HepG2 (cell line): Measurements from ENCODE around the gene CRIP1. TPM values are rescaled to one million over a fixed set of nuclear protein-coding genes. Genes with fewer than 3 reads are reported as not detected.
A peak's percentile ranks its signal among the peaks of the same experiment; 100 is the strongest.

Experiments
- BCL6 ChIP-seq: IDR thresholded peaks from 2 replicates; pipeline ENCODE4 v1.6.1; 2016; ENCODE audit warnings: missing genetic modification reagents, missing compliant biosample characterization
- CREM ChIP-seq, 2 experiments: sonication (generic) in 1 of 2; formaldehyde crosslinking in 1 of 2; IDR thresholded peaks; 2 replicates each; pipeline versions ENCODE4 v1.4.0 to v1.6.1; 2016 to 2020; ENCODE audit warnings: antibody characterized with exemption in 1 of 2, mild to moderate bottlenecking in 1 of 2, missing genetic modification reagents in 1 of 2
- ERF ChIP-seq: IDR thresholded peaks from 2 replicates; pipeline ENCODE4 v1.6.1; 2018; ENCODE audit warnings: missing biosample characterization, missing genetic modification reagents
- HOXA9 ChIP-seq: sonication (generic); formaldehyde crosslinking; IDR thresholded peaks from 2 replicates; pipeline ENCODE4 v1.8.1; 2022; ENCODE audit warnings: missing genetic modification reagents, mild to moderate bottlenecking, moderate library complexity, borderline replicate concordance
- KLF12 ChIP-seq: sonication (generic); formaldehyde crosslinking; IDR thresholded peaks from 2 replicates; pipeline ENCODE4 v1.4.0; 2020; ENCODE audit warnings: missing genetic modification reagents, borderline replicate concordance
- MXD4 ChIP-seq: IDR thresholded peaks from 2 replicates; pipeline ENCODE4 v1.6.1; 2016; ENCODE audit warnings: mild to moderate bottlenecking, missing biosample characterization, missing genetic modification reagents
- NFE2 ChIP-seq: sonication (generic); formaldehyde crosslinking; IDR thresholded peaks from 2 replicates; pipeline ENCODE4 v1.4.0; 2020; ENCODE audit warnings: missing genetic modification reagents
- NR2F6 ChIP-seq, 2 experiments: IDR thresholded peaks; 2 replicates each; pipeline ENCODE4 v1.6.1; 2016; ENCODE audit warnings: antibody characterized with exemption in 1 of 2, mild to moderate bottlenecking in 1 of 2
- PAX8 ChIP-seq: sonication (generic); formaldehyde crosslinking; IDR thresholded peaks from 2 replicates; pipeline ENCODE4 v1.8.0; 2022; ENCODE audit warnings: mild to moderate bottlenecking, missing genetic modification reagents, borderline replicate concordance
- RFX5 ChIP-seq: IDR thresholded peaks from 2 replicates; pipeline ENCODE4 v1.6.1; 2011; ENCODE audit warnings: low read depth, low read length, improper control_type of control experiment
- SIX4 ChIP-seq: sonication (generic); formaldehyde crosslinking; IDR thresholded peaks from 2 replicates; pipeline ENCODE4 v1.4.0; 2020; ENCODE audit warnings: missing genetic modification reagents
- TBP ChIP-seq: sonication (generic); formaldehyde crosslinking; IDR thresholded peaks from 2 replicates; pipeline ENCODE4 v1.5.0; 2020; ENCODE audit warnings: missing genetic modification reagents
- YY1 ChIP-seq: IDR thresholded peaks from 2 replicates; pipeline ENCODE4 v1.6.1; 2011; ENCODE audit warnings: low read length, low read depth, moderate library complexity, mild to moderate bottlenecking; ENCODE audit not compliant: insufficient read depth, insufficient replicate concordance
- ZNF180 ChIP-seq: sonication (generic); formaldehyde crosslinking; IDR thresholded peaks from 2 replicates; pipeline ENCODE4 v1.4.0; 2020; ENCODE audit warnings: low read depth, missing genetic modification reagents, borderline replicate concordance
- ZNF557 ChIP-seq: sonication (generic); formaldehyde crosslinking; IDR thresholded peaks from 2 replicates; pipeline ENCODE4 v1.4.0; 2020; ENCODE audit warnings: missing genetic modification reagents
- ZNF614 ChIP-seq: IDR thresholded peaks from 2 replicates; pipeline ENCODE4 v1.6.1; 2018; ENCODE audit warnings: missing biosample characterization, missing genetic modification reagents, inconsistent platforms, borderline replicate concordance
- ZNF776 ChIP-seq: sonication (generic); formaldehyde crosslinking; IDR thresholded peaks from 2 replicates; pipeline ENCODE4 v1.4.0; 2020; ENCODE audit warnings: mild to moderate bottlenecking, missing genetic modification reagents
- ZNF788 ChIP-seq: sonication (generic); formaldehyde crosslinking; IDR thresholded peaks from 2 replicates; pipeline ENCODE4 v1.5.0; 2020; ENCODE audit warnings: mild to moderate bottlenecking, missing genetic modification reagents, borderline replicate concordance
- ZNF878 ChIP-seq: sonication (generic); formaldehyde crosslinking; IDR thresholded peaks from 2 replicates; pipeline ENCODE4 v1.8.1; 2023; ENCODE audit warnings: mild to moderate bottlenecking, missing genetic modification reagents, moderate library complexity
- polyA plus RNA-seq, 8 experiments: library from polyadenylated mRNA; depleted of rRNA in 3 of 8; stranded (reverse) in 7 of 8; unstranded in 1 of 8; fragments of >200 nt; fragmentation: Illumina TruSeq in 4 of 8; extraction: Trizol in 4 of 8; gene quantifications; 2 replicates each; pipeline versions ENCODE4 v1.2.1 to v1.2.3, GENCODE V29; 2011 to 2016; ENCODE audit warnings: low read depth in 4 of 8, missing spikeins in 1 of 8, mixed read lengths in 1 of 8; ENCODE audit not compliant: insufficient read depth in 1 of 8
- total RNA-seq, 5 experiments: library from RNA; depleted of rRNA; stranded (reverse); fragments of >200 nt; fragmentation: Illumina TruSeq; extraction: Trizol; gene quantifications; 2 replicates each; pipeline ENCODE4 v1.2.3, GENCODE V29; 2016; ENCODE audit warnings: low read depth in 1 of 5
- TF ChIP-seq, protein P1 (sequence below): sonication (generic); formaldehyde crosslinking; IDR thresholded peaks from 2 replicates; pipeline ENCODE4 v1.5.0; 2020; ENCODE audit warnings: mild to moderate bottlenecking, missing genetic modification reagents, borderline replicate concordance
- TF ChIP-seq, protein P2 (sequence below): sonication (generic); formaldehyde crosslinking; IDR thresholded peaks from 2 replicates; pipeline ENCODE4 v1.5.0; 2020; ENCODE audit warnings: mild to moderate bottlenecking, missing genetic modification reagents, moderate library complexity
- TF ChIP-seq, protein P3 (sequence below): IDR thresholded peaks from 2 replicates; pipeline ENCODE4 v1.6.1; 2016

Gene CRIP1
- total and polyA plus RNA-seq, 2 of the 13 experiments (the other 11 are each of a cell fraction or from before 2014, with no cell fraction given), result 53.9 to 59.5 TPM

DNA sequence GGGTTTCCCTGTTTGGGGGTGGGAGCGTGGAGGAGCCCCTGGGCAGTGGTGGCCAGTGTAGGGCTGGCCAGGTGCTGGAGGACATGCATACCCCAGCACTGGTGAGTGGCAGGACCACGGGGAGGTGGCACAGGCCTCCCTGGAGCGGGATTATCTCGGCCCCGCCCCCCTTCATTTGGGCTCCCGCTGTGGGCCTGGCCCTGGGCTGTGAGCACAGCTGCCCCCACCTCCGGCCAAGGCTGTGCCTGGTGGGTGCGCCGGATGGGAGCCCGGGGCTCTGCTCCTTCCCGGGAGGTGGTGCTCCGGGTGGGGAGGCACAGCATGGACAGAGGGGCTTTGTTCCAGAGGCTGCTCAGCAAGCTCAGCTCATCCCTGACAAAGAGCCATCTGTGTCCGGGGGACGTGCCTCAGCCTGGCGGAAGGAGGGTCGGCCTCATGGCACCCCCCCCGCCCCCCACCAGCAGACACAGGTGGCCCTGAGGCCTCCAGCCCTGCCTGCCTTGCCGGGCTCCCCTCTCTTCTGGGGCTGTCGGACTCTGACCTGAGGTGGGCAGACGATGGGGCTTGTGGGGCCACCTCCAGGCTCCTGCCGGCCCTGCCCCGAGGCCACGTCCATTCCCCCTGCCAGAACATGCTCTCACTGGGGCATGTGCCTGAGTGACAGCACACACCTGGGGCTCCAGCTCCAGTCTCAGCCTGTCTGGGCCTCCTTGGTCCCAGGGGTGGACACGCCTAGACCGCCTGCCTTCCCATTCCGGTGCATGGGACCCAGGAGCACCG is 12.8 kb downstream of the CRIP1 start (continued):
- TF ChIP-seq SIX4 (CRISPR knock-in tag) (0 out of 2 replicates have a peak, but pooled peaks have one; percentile 33), PAX8 (CRISPR knock-in tag) (peak; percentile 49; the same call in 1 of the 2 replicates), ZNF788 (CRISPR knock-in tag) (peak; percentile 92; the same call in 1 of the 2 replicates), BCL6 (peak; percentile 24; the same call in 1 of the 2 replicates), NR2F6 (IDR thresholded peaks at IDR 0.05) (peak; percentile 35; the same call in 1 of the 2 replicates), NR2F6 (CRISPR knock-in tag; IDR thresholded peaks at IDR 0.05) (peak; percentile 82), ZNF614 (CRISPR knock-in tag) (peak; percentile 59; the same call in 1 of the 2 replicates), NFE2 (no peak), CREM (IDR thresholded peaks at IDR 0.05) (peak; percentile 46; the same call in 1 of the 2 replicates), CREM (CRISPR knock-in tag; IDR thresholded peaks at IDR 0.05) (no peak), ERF (0 out of 2 replicates have a peak, but pooled peaks have one; percentile 43), HOXA9 (CRISPR knock-in tag) (no peak), KLF12 (CRISPR knock-in tag) (0 out of 2 replicates have a peak, but pooled peaks have one; percentile 60), MXD4 (CRISPR knock-in tag) (0 out of 2 replicates have a peak, but pooled peaks have one; percentile 26), ZNF180 (CRISPR knock-in tag) (no peak), RFX5 (no peak), YY1 (peak; percentile 55), ZNF557 (CRISPR knock-in tag) (peak; percentile 85; the same call in 1 of the 2 replicates), ZNF776 (CRISPR knock-in tag) (peak; percentile 69; the same call in 1 of the 2 replicates), TBP (CRISPR knock-in tag) (no peak), ZNF878 (CRISPR knock-in tag) (no peak)
- TF ChIP-seq, protein P1, sequence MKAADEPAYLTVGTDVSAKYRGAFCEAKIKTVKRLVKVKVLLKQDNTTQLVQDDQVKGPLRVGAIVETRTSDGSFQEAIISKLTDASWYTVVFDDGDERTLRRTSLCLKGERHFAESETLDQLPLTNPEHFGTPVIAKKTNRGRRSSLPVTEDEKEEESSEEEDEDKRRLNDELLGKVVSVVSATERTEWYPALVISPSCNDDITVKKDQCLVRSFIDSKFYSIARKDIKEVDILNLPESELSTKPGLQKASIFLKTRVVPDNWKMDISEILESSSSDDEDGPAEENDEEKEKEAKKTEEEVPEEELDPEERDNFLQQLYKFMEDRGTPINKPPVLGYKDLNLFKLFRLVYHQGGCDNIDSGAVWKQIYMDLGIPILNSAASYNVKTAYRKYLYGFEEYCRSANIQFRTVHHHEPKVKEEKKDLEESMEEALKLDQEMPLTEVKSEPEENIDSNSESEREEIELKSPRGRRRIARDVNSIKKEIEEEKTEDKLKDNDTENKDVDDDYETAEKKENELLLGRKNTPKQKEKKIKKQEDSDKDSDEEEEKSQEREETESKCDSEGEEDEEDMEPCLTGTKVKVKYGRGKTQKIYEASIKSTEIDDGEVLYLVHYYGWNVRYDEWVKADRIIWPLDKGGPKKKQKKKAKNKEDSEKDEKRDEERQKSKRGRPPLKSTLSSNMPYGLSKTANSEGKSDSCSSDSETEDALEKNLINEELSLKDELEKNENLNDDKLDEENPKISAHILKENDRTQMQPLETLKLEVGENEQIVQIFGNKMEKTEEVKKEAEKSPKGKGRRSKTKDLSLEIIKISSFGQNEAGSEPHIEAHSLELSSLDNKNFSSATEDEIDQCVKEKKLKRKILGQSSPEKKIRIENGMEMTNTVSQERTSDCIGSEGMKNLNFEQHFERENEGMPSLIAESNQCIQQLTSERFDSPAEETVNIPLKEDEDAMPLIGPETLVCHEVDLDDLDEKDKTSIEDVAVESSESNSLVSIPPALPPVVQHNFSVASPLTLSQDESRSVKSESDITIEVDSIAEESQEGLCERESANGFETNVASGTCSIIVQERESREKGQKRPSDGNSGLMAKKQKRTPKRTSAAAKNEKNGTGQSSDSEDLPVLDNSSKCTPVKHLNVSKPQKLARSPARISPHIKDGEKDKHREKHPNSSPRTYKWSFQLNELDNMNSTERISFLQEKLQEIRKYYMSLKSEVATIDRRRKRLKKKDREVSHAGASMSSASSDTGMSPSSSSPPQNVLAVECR (CRISPR knock-in tag), result peak; percentile 72; the same call in 1 of the 2 replicates
- TF ChIP-seq, protein P2, sequence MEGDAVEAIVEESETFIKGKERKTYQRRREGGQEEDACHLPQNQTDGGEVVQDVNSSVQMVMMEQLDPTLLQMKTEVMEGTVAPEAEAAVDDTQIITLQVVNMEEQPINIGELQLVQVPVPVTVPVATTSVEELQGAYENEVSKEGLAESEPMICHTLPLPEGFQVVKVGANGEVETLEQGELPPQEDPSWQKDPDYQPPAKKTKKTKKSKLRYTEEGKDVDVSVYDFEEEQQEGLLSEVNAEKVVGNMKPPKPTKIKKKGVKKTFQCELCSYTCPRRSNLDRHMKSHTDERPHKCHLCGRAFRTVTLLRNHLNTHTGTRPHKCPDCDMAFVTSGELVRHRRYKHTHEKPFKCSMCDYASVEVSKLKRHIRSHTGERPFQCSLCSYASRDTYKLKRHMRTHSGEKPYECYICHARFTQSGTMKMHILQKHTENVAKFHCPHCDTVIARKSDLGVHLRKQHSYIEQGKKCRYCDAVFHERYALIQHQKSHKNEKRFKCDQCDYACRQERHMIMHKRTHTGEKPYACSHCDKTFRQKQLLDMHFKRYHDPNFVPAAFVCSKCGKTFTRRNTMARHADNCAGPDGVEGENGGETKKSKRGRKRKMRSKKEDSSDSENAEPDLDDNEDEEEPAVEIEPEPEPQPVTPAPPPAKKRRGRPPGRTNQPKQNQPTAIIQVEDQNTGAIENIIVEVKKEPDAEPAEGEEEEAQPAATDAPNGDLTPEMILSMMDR (CRISPR knock-in tag), result peak; percentile 44
- TF ChIP-seq, protein P3, sequence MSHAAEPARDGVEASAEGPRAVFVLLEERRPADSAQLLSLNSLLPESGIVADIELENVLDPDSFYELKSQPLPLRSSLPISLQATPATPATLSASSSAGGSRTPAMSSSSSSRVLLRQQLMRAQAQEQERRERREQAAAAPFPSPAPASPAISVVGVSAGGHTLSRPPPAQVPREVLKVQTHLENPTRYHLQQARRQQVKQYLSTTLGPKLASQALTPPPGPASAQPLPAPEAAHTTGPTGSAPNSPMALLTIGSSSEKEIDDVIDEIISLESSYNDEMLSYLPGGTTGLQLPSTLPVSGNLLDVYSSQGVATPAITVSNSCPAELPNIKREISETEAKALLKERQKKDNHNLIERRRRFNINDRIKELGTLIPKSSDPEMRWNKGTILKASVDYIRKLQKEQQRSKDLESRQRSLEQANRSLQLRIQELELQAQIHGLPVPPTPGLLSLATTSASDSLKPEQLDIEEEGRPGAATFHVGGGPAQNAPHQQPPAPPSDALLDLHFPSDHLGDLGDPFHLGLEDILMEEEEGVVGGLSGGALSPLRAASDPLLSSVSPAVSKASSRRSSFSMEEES (CRISPR knock-in tag), result no peak
